GM19035 (cell line): ENCODE measurements around the gene PCDHGC5.

Experiments used
- ATAC-seq: cut with Tn5 transposase; IDR thresholded peaks from one replicate; pipeline ENCODE4 v1.9.1; 2021; ENCODE audit not compliant: unreplicated experiment

PCDHGC5 gene

GRCh38 chr5:141490271-141490670 is 1.4 kb downstream of the PCDHGC5 start:
- no peak for ATAC-seq

- ATAC-seq: no peak
Measured at GRCh38 chr5:141490771-141491170, 1.9 kb downstream of the PCDHGC5 start.

DNA sequence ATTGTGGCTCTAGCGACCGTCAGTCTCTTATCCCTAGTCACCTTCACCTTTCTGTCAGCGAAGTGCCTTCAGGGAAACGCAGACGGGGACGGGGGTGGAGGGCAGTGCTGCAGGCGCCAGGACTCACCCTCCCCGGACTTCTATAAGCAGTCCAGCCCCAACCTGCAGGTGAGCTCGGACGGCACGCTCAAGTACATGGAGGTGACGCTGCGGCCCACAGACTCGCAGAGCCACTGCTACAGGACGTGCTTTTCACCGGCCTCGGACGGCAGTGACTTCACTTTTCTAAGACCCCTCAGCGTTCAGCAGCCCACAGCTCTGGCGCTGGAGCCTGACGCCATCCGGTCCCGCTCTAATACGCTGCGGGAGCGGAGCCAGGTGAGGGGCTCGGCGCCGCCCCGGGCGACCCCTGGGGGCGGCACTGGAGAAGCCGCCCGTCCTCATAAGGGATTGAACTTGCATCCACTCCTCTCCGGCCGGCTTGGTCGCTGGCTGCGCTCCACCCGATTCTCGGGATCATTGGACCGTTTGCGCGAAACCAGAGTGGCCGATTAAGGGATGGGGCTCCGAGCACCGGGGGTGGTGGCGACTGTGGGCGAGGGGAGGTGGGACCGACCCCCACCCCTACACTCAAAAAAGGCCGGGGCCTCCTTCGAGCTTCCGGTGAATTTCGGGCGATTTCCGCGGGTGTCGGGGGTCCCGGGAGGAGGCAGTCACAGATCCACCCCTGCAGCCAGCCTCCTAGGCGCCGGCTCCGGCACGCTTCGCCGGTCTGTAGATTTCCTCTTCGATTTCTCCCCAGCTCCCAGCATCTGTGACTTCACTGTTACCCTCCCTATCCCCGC is 2.7 kb downstream of the PCDHGC5 start:
- peak; percentile 34 for ATAC-seq

DNA sequence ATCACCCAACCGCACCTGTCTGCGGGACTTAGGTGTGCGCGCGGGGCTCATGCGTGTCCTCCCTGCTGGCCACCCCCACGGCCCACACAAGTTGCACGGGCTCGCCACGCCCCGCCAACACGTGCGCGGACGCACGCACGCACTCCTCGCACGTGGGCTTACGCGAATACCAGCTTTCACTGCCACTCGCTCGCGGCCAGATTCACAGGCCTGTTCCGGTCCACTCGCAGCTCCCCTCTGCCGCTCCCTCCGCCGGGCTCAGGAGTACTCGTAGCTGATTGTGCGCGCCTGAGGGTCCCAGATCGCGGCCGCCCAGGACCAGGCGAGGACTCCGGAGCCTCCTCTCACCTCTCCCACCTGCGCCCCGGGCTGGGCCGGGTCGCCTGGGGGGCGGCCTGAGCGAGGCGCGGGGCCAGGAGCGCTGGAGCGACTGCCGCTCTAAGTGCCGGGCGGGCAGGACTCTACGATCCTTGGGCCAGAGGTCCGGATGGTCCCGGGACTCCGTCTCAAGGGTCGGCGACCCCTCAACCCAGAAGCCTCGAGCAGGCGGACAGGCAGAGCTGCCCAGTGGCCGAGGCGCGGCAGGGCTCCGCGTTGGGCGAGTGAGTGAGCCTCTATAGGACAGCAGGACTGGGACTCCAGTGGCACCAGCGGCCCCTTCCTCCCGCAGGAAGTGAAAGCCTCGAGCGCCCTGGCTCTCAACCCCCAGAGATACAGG is 3.4 kb downstream of the PCDHGC5 start:
- ATAC-seq: peak; percentile 67

DNA sequence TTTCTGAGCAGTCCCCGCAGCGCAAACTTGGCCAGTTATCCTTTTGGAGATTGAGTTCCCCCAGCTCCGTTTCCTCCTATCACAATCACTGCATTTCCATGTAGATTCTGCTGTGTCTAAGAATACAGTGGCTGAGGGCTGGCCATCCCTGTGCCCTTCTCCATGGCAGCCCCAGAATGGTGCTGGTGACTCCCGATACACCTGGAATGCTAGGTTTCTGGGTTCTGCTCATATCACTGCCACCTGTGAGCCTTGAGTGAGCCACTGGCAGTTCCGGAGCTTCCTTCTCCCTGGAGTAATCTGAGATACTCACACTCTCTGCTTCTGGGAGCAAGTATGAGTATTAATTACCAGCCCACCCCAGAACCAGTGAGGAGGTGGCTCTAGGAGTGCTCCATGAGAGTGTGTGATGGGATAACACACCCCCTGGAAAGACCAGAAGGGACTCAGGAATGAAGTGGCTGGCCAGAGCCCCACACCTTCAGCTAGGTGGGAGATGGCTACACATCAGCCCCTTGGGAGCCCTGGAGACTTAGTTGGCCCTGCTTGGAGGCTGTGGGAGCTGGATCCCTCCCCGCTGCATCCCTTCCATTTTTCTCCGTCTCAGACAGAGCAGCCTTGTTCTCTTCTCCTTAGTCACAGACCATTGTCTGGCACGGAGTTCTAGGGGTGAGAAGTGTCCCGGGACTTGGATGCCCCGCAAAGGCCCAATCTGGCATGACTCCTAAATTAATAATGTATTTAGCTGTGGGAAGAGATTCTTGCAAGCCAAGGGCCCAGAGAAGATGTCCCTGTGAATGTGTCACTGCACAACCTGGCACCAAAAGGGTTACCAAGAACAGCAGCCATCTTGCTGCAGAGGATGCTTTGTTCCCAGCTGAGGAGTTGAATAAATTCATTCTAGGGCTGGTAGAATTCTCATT is 4.9 kb downstream of the PCDHGC5 start:
- no peak for ATAC-seq

DNA sequence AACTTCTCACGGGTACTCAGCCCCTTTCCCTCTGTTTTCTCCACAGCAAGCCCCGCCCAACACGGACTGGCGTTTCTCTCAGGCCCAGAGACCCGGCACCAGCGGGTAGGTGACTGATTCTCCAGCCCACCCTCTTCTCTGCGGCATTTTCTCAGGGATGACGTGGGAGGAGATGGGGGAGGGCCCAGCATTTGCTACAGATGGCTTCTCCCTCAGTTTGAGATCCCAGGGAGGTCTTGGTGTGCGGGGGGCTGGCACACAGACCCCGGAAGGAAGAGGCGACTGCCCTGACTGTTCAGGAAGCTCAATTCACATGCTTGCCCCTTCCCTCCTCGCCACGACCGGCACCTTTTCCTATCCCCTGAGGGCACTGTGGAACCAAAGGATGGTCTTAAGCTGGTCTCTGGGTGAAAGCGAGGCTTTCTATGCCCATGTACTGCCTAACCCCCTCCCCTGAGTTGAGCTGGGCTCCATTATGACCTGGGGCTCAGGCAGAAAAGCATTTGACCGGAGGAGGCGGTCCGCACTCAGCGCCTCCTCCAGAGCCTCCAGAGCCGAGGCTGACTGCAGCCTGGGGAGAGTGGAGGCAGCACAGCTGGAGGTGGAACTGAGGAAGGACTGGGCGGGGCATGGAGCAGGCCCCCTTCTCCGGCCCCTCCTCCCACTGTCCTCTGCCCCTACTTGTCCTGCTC is 6.0 kb downstream of the PCDHGC5 start:
- no peak for ATAC-seq

DNA sequence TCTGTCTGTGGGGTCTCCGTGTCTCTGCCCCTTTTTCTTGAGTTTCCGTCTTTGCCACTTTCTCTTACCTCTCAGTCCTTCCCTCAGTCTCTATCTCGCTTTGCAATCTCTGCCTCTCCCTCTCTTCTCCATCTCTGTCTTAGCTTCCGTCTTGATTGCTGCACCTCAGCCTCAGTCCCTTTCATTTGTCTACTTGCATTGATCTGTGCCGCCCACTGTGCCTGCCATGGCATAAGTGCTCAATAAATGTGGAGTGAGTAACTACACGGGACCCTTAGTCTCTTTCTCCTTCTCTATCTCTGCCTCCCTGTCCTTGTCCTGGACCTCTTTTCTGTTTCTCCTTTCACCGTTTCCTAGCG is 6.6 kb downstream of the PCDHGC5 start:
- no peak for ATAC-seq

GRCh38 chr5:141496038-141496437 is 7.2 kb downstream of the PCDHGC5 start:
- no peak for ATAC-seq

DNA sequence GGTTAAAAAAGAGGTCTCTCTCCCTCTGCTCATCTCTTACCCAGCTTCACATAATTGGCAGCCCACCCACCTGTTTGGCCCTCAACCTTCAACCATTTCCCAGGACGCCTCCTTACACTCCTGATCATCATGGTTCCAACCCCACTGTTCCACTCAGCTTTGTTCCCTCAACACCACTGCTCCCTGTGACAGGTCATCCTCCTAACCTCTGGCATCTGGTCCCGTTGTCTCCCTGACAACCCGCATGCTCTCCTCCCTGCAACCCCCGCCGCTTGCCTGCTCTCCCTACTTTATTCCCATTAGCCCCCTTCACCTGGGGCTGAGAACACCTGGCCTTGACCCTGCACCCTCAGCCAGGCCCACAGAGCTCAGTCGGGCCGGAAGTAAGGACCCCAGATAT is 12.9 kb downstream of the PCDHGC5 start:
- no peak for ATAC-seq

DNA sequence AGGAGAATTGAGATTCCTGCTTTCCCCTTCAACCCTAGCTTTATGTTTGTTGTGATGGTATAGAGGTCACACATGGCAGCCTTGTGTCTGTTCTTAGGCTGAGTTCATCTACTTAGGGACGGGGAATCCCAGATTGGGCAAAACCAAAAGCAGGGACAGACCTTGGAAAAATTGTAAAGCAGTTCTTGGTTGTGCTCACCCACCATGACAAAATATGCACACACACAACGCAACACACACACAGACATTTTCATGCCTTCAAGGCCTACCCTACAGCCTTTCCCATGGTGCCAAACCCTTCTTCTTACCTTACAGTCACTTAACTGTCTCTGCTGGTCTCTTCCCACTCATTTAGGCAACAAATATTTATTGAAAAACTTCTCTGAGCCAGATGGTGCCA is 14.8 kb downstream of the PCDHGC5 start:
- ATAC-seq: no peak

DNA sequence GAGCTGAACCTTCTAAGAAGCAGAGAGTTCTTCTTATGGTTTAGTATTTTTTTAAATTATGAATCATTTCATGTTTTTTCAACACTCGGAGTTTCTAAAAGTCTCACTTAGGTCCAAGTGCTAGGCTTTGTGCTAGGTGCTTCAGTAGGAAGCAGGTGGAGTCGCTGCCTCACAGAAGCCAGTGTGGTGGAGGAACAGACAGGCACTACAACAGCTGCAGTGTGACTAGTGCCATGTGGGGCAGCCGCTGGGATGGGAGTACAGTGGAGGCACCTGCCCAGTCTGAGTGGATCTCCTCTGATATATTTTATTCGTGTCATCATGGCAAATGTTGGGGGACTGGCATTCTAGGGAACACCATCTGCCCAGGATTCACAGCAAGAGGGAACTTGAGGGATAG is 15.3 kb downstream of the PCDHGC5 start:
- ATAC-seq: no peak

DNA sequence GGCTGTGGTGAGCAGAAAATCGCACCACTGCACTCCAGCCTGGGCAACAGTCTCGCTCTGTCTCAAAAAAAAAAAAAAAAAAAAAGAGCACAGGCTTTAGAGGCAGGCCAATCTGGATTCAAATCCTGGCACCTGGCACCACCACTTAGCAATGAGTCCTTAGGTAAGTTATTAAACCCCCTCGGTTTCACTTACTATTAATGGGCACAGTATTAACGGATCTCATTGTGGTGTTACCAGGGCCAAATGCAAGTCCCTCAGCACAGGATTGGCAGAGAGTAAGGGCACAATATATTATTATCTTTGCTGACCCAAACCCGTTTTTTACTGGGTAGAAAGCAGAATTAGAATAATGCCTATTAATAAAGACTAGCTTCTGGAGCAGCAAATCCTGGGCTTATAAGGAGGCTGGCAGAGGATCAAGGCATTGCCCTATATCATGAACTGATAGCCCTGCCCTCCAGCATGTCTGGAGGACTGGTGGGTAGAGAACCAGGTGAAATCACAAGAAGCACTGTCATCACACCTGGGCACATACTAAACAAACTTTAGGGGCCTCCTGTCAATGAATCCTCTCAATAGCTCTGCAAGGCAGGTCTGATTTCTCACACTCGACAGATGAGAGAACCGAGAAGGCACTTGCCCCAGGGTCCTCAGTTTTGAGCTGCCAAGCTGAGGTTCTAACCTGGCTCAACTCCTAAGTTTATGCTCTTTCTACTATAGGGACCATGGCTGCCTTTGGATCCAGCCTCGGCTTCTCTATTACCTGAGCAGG is 17.7 kb downstream of the PCDHGC5 start:
- ATAC-seq: no peak

DNA sequence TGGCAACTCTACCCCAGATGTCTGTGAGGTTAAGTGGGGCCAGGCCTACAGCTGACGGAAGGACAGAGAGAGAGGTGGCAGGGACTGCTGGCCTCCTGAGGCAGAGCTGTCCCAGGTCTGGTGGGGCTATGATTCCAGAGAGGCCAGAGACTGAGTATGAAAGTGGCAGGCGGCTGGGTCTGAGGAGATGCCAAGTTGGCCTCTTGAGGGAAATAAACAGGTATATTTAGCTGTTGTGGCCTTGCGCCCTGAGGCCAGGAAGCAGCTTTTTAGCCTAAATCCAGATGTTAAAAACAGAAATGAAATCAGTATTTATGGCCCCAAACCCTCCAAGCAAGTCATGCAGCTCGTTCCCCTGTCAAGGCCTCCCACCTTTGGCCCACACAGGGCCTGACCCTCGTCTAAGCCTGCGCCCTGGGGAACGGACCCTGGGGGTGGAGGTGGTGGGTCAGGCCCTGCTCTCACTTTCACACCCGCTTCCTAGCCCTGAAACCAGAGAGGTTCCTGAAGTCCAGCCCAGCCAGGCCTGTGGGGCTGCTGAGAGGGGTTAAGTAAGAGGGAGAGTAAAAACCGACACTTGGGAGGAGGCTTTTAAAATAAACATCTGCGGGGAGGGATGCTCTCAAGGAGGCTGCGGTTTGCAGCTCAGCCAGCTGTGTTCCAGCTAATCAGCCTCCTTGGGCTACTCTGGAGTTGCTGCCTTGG is 18.7 kb downstream of the PCDHGC5 start:
- ATAC-seq: peak; percentile 34

DNA sequence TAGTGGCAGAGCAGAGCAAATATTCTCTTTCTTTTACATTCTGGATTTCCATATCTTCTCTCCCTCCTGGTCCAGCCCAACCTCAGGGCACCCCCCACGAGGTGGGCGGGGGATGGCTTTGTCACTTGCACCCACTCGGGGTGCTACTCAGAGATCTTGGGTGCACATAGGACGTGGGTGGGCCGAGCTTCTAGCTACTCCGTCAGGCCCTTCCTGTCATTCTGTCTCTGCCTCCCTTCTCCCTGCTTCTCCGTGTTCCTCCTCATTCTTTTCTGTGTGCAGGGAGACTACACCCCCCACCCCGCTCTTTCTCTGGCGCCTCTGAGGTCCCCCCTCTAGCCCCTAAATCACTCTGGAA is 19.5 kb downstream of the PCDHGC5 start:
- no peak for ATAC-seq

DNA sequence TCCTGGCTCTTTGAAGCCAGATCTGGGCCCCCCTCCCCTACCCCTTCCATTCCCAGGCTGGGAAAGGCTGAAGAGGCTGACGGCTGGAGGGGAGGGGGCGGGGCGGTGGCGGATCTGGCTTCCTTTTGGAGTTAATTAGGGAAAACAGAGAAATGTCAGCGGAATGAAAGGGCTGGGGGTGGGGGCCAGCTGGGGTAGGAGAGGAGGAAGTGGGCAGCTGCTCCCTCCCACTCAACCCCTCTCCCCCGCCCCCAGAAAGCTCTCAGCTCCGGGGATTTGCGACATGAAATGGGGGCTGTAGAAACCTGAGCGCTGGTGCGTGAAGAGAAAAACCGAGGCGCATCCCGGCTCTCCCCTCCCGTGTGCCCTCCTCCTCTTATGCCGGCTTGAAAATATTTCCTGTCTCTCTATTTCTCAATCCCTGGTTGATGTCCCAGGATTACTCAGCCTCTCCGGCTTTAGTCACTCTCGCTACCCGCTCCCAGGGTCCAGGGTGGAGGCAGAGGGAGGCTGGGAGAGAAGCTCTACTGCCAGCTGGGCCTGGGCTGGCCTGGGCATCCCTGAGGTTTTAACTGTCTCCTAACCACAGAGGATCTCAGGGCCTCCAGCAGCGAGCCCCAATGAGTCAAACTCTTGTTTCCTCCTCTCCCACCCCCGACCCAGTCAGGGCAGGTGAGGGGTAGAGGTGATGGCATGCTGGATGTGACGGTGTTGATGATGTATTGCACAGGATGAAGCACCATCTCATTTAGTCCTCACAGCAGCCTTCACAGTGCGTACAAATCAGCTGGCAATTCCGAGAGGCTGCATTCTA is 20.1 kb downstream of the PCDHGC5 start:
- ATAC-seq: no peak

DNA sequence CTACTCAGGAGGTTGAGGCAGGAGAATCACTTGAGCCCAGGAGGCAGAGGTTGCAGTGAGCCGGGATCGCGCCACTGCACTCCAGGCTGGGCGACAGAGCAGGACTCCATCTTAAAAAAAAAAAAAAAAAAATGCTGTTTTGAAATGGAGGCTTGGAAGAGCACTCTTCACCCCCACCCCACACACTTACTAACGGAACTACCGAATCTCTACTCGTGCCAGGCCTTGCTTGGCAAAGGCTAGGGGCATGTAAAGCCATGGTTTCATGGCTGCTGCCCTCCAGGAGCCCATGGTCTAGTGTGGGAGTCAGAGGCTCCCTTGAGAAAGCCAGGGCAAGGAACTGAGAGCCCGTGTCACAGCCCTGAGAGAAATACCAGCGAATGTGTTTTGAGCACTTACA is 21.3 kb downstream of the PCDHGC5 start:
- ATAC-seq: no peak

DNA sequence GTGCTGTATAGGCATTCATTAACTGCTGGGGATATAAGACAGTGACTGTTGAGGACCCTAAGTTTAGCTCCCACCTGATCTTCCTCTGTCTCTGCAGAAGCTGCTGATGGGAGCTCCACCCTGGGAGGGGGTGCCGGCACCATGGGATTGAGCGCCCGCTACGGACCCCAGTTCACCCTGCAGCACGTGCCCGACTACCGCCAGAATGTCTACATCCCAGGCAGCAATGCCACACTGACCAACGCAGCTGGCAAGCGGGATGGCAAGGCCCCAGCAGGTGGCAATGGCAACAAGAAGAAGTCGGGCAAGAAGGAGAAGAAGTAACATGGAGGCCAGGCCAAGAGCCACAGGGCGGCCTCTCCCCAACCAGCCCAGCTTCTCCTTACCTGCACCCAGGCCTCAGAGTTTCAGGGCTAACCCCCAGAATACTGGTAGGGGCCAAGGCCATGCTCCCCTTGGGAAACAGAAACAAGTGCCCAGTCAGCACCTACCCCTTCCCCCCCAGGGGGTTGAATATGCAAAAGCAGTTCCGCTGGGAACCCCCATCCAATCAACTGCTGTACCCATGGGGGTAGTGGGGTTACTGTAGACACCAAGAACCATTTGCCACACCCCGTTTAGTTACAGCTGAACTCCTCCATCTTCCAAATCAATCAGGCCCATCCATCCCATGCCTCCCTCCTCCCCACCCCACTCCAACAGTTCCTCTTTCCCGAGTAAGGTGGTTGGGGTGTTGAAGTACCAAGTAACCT is 22.1 kb downstream of the PCDHGC5 start:
- no peak for ATAC-seq

- ATAC-seq: no peak
Measured at GRCh38 chr5:141511771-141512325, 23.0 kb downstream of the PCDHGC5 start.
